Panc1 (cell line): Measurements from ENCODE around the gene SHROOM2. TPM values are rescaled to one million over a fixed set of nuclear protein-coding genes. Genes with fewer than 3 reads are reported as not detected.

Experiments
- ATAC-seq: fragments of 200-7000 bp; cut with Tn5 transposase; 2 replicates; pipeline ENCODE4 v1.9.1; 2020; ENCODE audit warnings: mild to moderate bottlenecking, moderate library complexity
- BruUV-seq: library from RNA; stranded (reverse); fragments of 400-500 nt; replicated peaks from 2 replicates; lab custom pipeline; 2021; lab: Mats Ljungman, UMichigan
- CTCF ChIA-PET: fragments of 300-600 bp; sonication (Branson Sonifier 250); formaldehyde crosslinking; loops from one replicate; lab custom pipeline; 2022; ENCODE audit warnings: antibody characterized with exemption; lab: Charles Lee
- POLR2A ChIA-PET: fragments of 300-600 bp; sonication (Branson Sonifier 250); formaldehyde crosslinking; loops from one replicate; lab custom pipeline; 2022; ENCODE audit warnings: antibody characterized with exemption; lab: Charles Lee
- DNase-seq: peaks from one replicate; pipeline ENCODE4 v3.0.0-alpha.2; 2010; ENCODE audit warnings: low read depth, low spot score
- H3K27ac ChIP-seq: 2 replicates; pipeline ENCODE4 v1.5.1; 2011; ENCODE audit warnings: mild to moderate bottlenecking, low read length, inconsistent platforms
- H3K27me3 ChIP-seq: fragments of 200-500 bp; sonication (Bioruptor generic); 2 replicates; pipeline ENCODE4 v1.6.0; 2014; ENCODE audit warnings: low read length, inconsistent platforms; ENCODE audit not compliant: control insufficient read depth, insufficient read depth
- H3K36me3 ChIP-seq: fragments of 200-500 bp; sonication (Bioruptor generic); 2 replicates; pipeline ENCODE4 v1.5.1; 2014; ENCODE audit warnings: inconsistent platforms, mild to moderate bottlenecking, low read length, moderate library complexity; ENCODE audit not compliant: control insufficient read depth, insufficient read depth
- H3K4me1 ChIP-seq: 2 replicates; pipeline ENCODE4 v1.5.1; 2011; ENCODE audit warnings: inconsistent platforms, mild to moderate bottlenecking, low read length, moderate library complexity; ENCODE audit not compliant: control insufficient read depth, insufficient read depth
- H3K4me3 ChIP-seq, 2 experiments: 2 replicates each; pipeline ENCODE4 v1.5.1; 2011 to 2012; ENCODE audit warnings: low read depth in 2 of 2, low read length in 2 of 2, mild to moderate bottlenecking in 2 of 2, inconsistent platforms in 1 of 2, moderate library complexity in 1 of 2
- H3K9me3 ChIP-seq: fragments of 200-500 bp; sonication (Bioruptor generic); 2 replicates; pipeline ENCODE4 v1.5.1; 2014; ENCODE audit warnings: low read depth, mild to moderate bottlenecking, inconsistent platforms, low read length, moderate library complexity; ENCODE audit not compliant: control insufficient read depth, insufficient read depth
- CTCF ChIP-seq: fragments of 450-650 bp; IDR thresholded peaks from 2 replicates; pipeline ENCODE4 v1.5.1; 2017; ENCODE audit warnings: mild to moderate bottlenecking
- POLR2AphosphoS5 ChIP-seq: IDR thresholded peaks from 2 replicates; pipeline ENCODE4 v1.6.1; 2012; ENCODE audit warnings: mild to moderate bottlenecking, low read depth, low read length, moderate library complexity
- REST ChIP-seq, 2 experiments: IDR thresholded peaks; 2 replicates each; pipeline ENCODE4 v1.6.1; 2011 to 2012; ENCODE audit warnings: low read depth in 2 of 2, control low read depth in 1 of 2, low read length in 1 of 2, mild to moderate bottlenecking in 1 of 2, moderate library complexity in 1 of 2; ENCODE audit not compliant: insufficient read depth in 1 of 2
- SIN3A ChIP-seq: IDR thresholded peaks from 2 replicates; pipeline ENCODE4 v1.6.1; 2012; ENCODE audit warnings: low read depth, mild to moderate bottlenecking, low read length, moderate library complexity, borderline replicate concordance; ENCODE audit not compliant: insufficient read depth
- TCF7L2 ChIP-seq: IDR thresholded peaks from 2 replicates; pipeline ENCODE4 v1.6.1; 2011; ENCODE audit warnings: mild to moderate bottlenecking, low read depth, low read length, inconsistent platforms
- in situ Hi-C: cut with HindIII; loops from 2 replicates; pipeline ENCODE4 v1.10.0; 2016; ENCODE audit warnings: low sequenced_read_pairs, low pct_unique_long_range_greater_than_20kb
- intact Hi-C: fragments of 100-400 bp; cut with micrococcal nuclease; formaldehyde crosslinking; loops from one replicate; pipeline ENCODE4 v1.10.0; 2022; ENCODE audit not compliant: unreplicated experiment
- total RNA-seq: library from RNA; stranded (reverse); gene quantifications from one replicate; pipeline ENCODE4 v1.2.1, GENCODE V29; 2021; ENCODE audit not compliant: unreplicated experiment

SHROOM2 gene
- total RNA-seq, 1 experiment from 2014 or later: 0.72 TPM

GRCh38 chrX:9884031-9884779, 98.0 kb downstream of the SHROOM2 start:
- intact Hi-C loops (no loop called here), in situ Hi-C loops (no loop called here)
- no TSS peak for BruUV-seq
- no peaks in the 10 kb centered on the region for H3K36me3 ChIP-seq
- POLR2A ChIA-PET: interaction anchor here (0.6 kb wide), 1 partner anchor 9 kb away, joined by 3 read pairs; no protein-coding TSS in a partner anchor
- no peaks in the 10 kb centered on the region for H3K9me3 ChIP-seq
- no peaks in the 10 kb centered on the region for H3K4me1 ChIP-seq
- DNase-seq (no peak), ATAC-seq (no peak)
- no peak overlapping the region for H3K27ac ChIP-seq
- no peaks in the 10 kb centered on the region for H3K27me3 ChIP-seq
- TF ChIP-seq SIN3A (no peak), POLR2AphosphoS5 (no peak), REST (IDR thresholded peaks at IDR 0.05; ENCODE audit: insufficient read depth in 1 of 2, low read depth in 2 of 2, low read length in 1 of 2) (no peak), TCF7L2 (no peak), CTCF (no peak)
- CTCF ChIA-PET: no interaction called here
- no peak overlapping the region for H3K4me3 ChIP-seq

- intact Hi-C loops (no loop called here), in situ Hi-C loops (no loop called here)
- H3K4me1 ChIP-seq: no peaks in the 10 kb centered on the region
- TF ChIP-seq REST (IDR thresholded peaks at IDR 0.05; ENCODE audit: insufficient read depth in 1 of 2, low read depth in 2 of 2, low read length in 1 of 2) (no peak), SIN3A (no peak), TCF7L2 (no peak), CTCF (peak; percentile 85)
- ChIA-PET CTCF (no interaction called here), POLR2A (no interaction called here)
- DNase-seq: peak; percentile 20
- no peaks in the 10 kb centered on the region for H3K27me3 ChIP-seq
- ATAC-seq: peak; percentile 88
- BruUV-seq: no TSS peak
- no peaks in the 10 kb centered on the region for H3K9me3 ChIP-seq
- H3K27ac ChIP-seq: no peak overlapping the region
- H3K36me3 ChIP-seq: no peaks in the 10 kb centered on the region
- no peak overlapping the region for H3K4me3 ChIP-seq
These were observed 98.9 kb downstream of the SHROOM2 start for GRCh38 chrX:9885150-9885549.
